ENCODE measurements around the gene BCL2.

- TF ChIP-seq EZH2 (IDR thresholded peaks at IDR 0.05) (no peak), POLR2AphosphoS5 (IDR thresholded peaks at IDR 0.05; ENCODE audit: borderline replicate concordance, low read depth, low read length) (no peak), FOXP2 (optimal IDR thresholded peaks at IDR 0.05; ENCODE audit: control extremely low read depth, extremely low read length, insufficient read depth) (no peak)
Observed at GRCh38 chr18:63152791-63153190, 166.8 kb downstream of the BCL2 start.

All from SK-N-MC (cell line).